Smooth muscle cell (in vitro differentiated cells): ENCODE measurements around the gene ATP13A3. TPM values are rescaled to one million over a fixed set of nuclear protein-coding genes. Genes with fewer than 3 reads are reported as not detected.
A peak's percentile ranks its signal among the peaks of the same experiment; 100 is the strongest.

Source experiments
- DNase-seq: peaks from one replicate; lab custom pipeline; 2025; ENCODE audit not compliant: unreplicated experiment; lab: John Stamatoyannopoulos, UW
- H2AFZ ChIP-seq: fragments of 200-600 bp; sonication (generic); 2 replicates; pipeline ENCODE4 v1.6.0; 2016; ENCODE audit warnings: antibody characterized with exemption, low read depth, mild to moderate bottlenecking
- H3F3A ChIP-seq: fragments of 200-600 bp; sonication (generic); 2 replicates; pipeline ENCODE4 v1.6.0; 2017; ENCODE audit warnings: antibody characterized with exemption, low read depth
- H3K27ac ChIP-seq: fragments of 200-600 bp; sonication (generic); 2 replicates; pipeline ENCODE4 v1.5.1; 2016; ENCODE audit warnings: low read depth, mild to moderate bottlenecking
- H3K27me3 ChIP-seq: fragments of 200-600 bp; sonication (generic); 2 replicates; pipeline ENCODE4 v1.6.1; 2016; ENCODE audit warnings: low read depth, mild to moderate bottlenecking
- H3K36me3 ChIP-seq: fragments of 200-600 bp; sonication (generic); 2 replicates; pipeline ENCODE4 v1.5.1; 2016; ENCODE audit warnings: low read depth
- H3K4me1 ChIP-seq: fragments of 200-600 bp; sonication (generic); 2 replicates; pipeline ENCODE4 v1.5.1; 2016; ENCODE audit warnings: low read depth
- H3K4me2 ChIP-seq: fragments of 200-600 bp; sonication (generic); 2 replicates; pipeline ENCODE4 v1.6.0; 2016; ENCODE audit warnings: mild to moderate bottlenecking
- H3K4me3 ChIP-seq: fragments of 200-600 bp; sonication (generic); 2 replicates; pipeline ENCODE4 v1.5.1; 2016; ENCODE audit warnings: mild to moderate bottlenecking
- H3K79me2 ChIP-seq: fragments of 200-600 bp; sonication (generic); 2 replicates; pipeline ENCODE4 v1.6.0; 2016; ENCODE audit warnings: low read depth, mild to moderate bottlenecking
- H3K9ac ChIP-seq: fragments of 200-600 bp; sonication (generic); 2 replicates; pipeline ENCODE4 v1.6.0; 2016; ENCODE audit warnings: low read depth
- H3K9me3 ChIP-seq: fragments of 200-600 bp; sonication (generic); replicated peaks from 2 replicates; pipeline ENCODE4 v1.5.1; 2016; ENCODE audit warnings: low read depth
- H4K20me1 ChIP-seq: fragments of 200-600 bp; sonication (generic); 2 replicates; pipeline ENCODE4 v1.6.0; 2016; ENCODE audit warnings: low read depth
- WGBS: methylation state at CpG from one replicate; pipeline ENCODE4 v1.1.7; 2016; ENCODE audit warnings: low lambda C conversion rate; 5-methylcytosine and 5-hydroxymethylcytosine counted together
- polyA plus RNA-seq: library from polyadenylated mRNA; unstranded; fragments of >200 nt; fragmentation: Nextera tagmentation; extraction: Ambion mirVana; gene quantifications from 2 replicates; pipeline ENCODE4 v1.2.1, GENCODE V29; 2016
- total RNA-seq: library from RNA; depleted of rRNA; stranded (reverse); fragments of >200 nt; gene quantifications from 2 replicates; pipeline ENCODE4 v1.2.3, GENCODE V29; 2014
- TF ChIP-seq, protein P1 (sequence below): fragments of 200-600 bp; sonication (generic); IDR thresholded peaks from 2 replicates; pipeline ENCODE4 v1.5.1; 2017; ENCODE audit warnings: borderline replicate concordance, mild to moderate bottlenecking, antibody characterized with exemption; ENCODE audit not compliant: insufficient read depth, poor library complexity, severe bottlenecking

ATP13A3 gene
- total and polyA plus RNA-seq, 2 experiments from 2014 or later = 13.5 to 65.3 TPM

DNA sequence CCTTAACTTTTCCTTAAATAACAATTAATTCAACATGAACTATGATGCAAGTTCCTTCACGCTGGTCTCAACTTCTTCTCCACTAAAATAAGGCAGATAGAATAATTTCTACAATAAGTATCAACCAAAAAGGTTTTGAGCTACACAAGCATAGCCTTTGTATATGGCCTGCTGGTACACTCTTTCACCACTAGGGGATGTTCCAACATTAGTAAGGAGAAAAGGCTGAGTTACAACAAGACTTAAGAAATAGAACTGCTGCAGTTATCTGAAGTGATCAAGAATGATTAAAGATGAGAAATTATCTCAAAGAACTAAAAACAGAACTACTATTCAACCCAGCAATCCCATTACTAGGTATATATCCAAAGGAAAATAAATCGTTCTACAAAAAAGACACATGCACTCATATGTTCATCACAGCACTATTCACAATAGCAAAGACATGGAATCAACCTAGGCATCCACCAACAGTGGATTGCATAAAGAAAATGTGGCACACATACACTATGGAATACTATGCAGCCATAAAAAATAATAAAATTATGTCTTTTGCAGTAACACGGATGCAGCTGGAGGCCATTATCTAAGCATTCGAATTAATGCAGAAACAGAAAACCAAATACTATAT is 14.4 kb downstream of the ATP13A3 start:
- no peaks in the 10 kb centered on the region for H3K27me3 ChIP-seq
- peaks cover 4% of the 10 kb centered on the region for H3F3A ChIP-seq
- H3K4me1 ChIP-seq = no peaks in the 10 kb centered on the region
- no peak overlapping the region for H3K27ac ChIP-seq
- peaks cover 98% of the 10 kb centered on the region for H3K79me2 ChIP-seq
- 69% methylated on average over 4 of the region's 4 CpGs for WGBS
- TF ChIP-seq, protein P1, sequence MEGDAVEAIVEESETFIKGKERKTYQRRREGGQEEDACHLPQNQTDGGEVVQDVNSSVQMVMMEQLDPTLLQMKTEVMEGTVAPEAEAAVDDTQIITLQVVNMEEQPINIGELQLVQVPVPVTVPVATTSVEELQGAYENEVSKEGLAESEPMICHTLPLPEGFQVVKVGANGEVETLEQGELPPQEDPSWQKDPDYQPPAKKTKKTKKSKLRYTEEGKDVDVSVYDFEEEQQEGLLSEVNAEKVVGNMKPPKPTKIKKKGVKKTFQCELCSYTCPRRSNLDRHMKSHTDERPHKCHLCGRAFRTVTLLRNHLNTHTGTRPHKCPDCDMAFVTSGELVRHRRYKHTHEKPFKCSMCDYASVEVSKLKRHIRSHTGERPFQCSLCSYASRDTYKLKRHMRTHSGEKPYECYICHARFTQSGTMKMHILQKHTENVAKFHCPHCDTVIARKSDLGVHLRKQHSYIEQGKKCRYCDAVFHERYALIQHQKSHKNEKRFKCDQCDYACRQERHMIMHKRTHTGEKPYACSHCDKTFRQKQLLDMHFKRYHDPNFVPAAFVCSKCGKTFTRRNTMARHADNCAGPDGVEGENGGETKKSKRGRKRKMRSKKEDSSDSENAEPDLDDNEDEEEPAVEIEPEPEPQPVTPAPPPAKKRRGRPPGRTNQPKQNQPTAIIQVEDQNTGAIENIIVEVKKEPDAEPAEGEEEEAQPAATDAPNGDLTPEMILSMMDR = peak; percentile 85
- H3K9ac ChIP-seq = no peak overlapping the region
- no peak overlapping the region for H3K4me3 ChIP-seq
- H3K4me2 ChIP-seq = no peak overlapping the region
- no peaks in the 10 kb centered on the region for H3K9me3 ChIP-seq
- H2AFZ ChIP-seq = no peak overlapping the region
- DNase-seq = no peak
- H4K20me1 ChIP-seq = peaks cover 75% of the 10 kb centered on the region
- H3K36me3 ChIP-seq = no peaks in the 10 kb centered on the region

DNA sequence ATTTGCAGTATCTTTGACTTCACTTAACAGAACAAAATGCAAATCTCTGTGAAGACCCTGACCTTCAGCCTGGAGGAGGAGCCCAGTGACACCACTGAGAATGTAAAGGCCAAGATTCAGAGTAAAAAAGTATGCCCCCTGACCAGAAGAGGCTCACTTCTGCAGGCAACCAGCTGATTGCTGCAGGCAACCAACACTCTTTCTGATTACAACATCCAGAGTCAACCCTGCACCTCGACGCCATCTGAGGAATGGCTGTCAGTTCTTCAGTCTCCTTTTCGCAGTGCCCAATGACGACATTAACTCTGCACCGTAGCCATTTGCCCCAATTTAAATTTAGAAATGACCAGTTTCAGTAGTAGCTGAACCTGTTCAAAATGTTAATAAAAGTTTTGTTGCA is 14.9 kb downstream of the ATP13A3 start:
- H3K4me3 ChIP-seq = no peak overlapping the region
- H3K27me3 ChIP-seq = no peaks in the 10 kb centered on the region
- no peak overlapping the region for H3K27ac ChIP-seq
- no peaks in the 10 kb centered on the region for H3K9me3 ChIP-seq
- no peaks in the 10 kb centered on the region for H3K4me1 ChIP-seq
- no peak for DNase-seq
- H3K9ac ChIP-seq = no peak overlapping the region
- peaks cover 4% of the 10 kb centered on the region for H3F3A ChIP-seq
- H3K36me3 ChIP-seq = no peaks in the 10 kb centered on the region
- H3K79me2 ChIP-seq = peaks cover 98% of the 10 kb centered on the region
- H2AFZ ChIP-seq = no peak overlapping the region
- TF ChIP-seq, protein P1 = no peak
- H3K4me2 ChIP-seq = no peak overlapping the region
- WGBS = 68% methylated on average over 5 of the region's 5 CpGs
- H4K20me1 ChIP-seq = peaks cover 80% of the 10 kb centered on the region

DNA sequence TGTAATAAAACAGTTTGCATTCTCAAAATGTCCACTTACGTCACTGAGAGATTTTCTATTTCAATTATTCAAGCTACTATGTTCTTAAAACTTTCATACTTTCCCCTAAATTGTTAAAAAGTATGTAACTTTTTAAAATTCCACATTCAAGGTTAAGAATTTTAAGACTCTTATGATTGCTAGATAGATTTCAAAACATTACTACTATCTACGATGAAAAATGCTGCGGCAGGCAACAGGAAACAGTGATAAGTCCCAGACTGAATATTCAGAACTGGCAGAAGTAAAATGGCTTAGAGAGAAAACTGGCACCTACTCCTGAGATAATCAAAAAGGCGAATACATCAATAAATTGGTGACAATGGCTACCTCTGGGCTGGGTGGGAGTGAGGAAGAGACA is 16.2 kb downstream of the ATP13A3 start:
- peaks cover 4% of the 10 kb centered on the region for H3F3A ChIP-seq
- no peak overlapping the region for H3K4me2 ChIP-seq
- no peaks in the 10 kb centered on the region for H3K4me1 ChIP-seq
- no peak overlapping the region for H3K4me3 ChIP-seq
- H2AFZ ChIP-seq = no peak overlapping the region
- H3K79me2 ChIP-seq = peaks cover 98% of the 10 kb centered on the region
- WGBS = 79% methylated on average over 4 of the region's 4 CpGs
- H3K9me3 ChIP-seq = no peaks in the 10 kb centered on the region
- H3K27ac ChIP-seq = no peak overlapping the region
- H4K20me1 ChIP-seq = peaks cover 80% of the 10 kb centered on the region
- H3K36me3 ChIP-seq = no peaks in the 10 kb centered on the region
- no peak for DNase-seq
- no peak overlapping the region for H3K9ac ChIP-seq
- TF ChIP-seq, protein P1 = no peak
- no peaks in the 10 kb centered on the region for H3K27me3 ChIP-seq

DNA sequence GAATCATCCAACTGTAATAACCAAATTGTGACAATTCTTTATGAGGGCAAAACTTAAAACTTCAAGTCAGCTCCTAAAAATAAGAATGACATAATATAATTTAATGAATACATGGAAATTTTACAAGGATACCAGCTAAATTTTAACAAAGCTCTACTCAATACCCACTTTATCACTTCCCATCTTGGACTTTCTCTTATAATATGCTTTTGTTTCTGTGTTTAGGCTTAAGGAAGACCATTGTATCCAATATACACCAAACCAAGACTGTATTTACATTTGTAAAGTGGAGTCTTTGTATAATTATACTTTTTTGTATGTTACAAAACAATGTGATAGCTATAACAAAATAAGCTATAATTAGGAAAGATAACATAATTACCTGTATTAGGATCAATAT is 16.8 kb downstream of the ATP13A3 start:
- no peak for DNase-seq
- Histone ChIP-seq H3K79me2 (peaks cover 100% of the 10 kb centered on the region), H3K27me3 (no peaks in the 10 kb centered on the region), H3K9ac (no peak overlapping the region), H3K4me2 (no peak overlapping the region), H3F3A (peaks cover 4% of the 10 kb centered on the region), H3K27ac (no peak overlapping the region), H3K36me3 (no peaks in the 10 kb centered on the region), H4K20me1 (peaks cover 82% of the 10 kb centered on the region), H3K4me3 (no peak overlapping the region), H3K9me3 (no peaks in the 10 kb centered on the region), H3K4me1 (no peaks in the 10 kb centered on the region), H2AFZ (no peak overlapping the region)
- TF ChIP-seq, protein P1 = no peak
